ENCODE data around the gene CD80. TPM values are rescaled to one million over a fixed set of nuclear protein-coding genes. Genes with fewer than 3 reads are reported as not detected.
A peak's percentile ranks its signal among the peaks of the same experiment; 100 is the strongest.

The CD80 gene
- total and polyA plus RNA-seq, 4 donors = 0.89 to 8.6 (median 4.2) TPM

- H3K27ac ChIP-seq (ENCODE audit: low read depth in 1 of 2, low read length in 1 of 2) = no peak overlapping the region
Measured at GRCh38 chr3:119602676-119603075, 43.3 kb upstream of the CD80 start.

GRCh38 chr3:119601154-119601553, 41.7 kb upstream of the CD80 start:
- ATAC-seq (ENCODE audit: insufficient read depth, low FRiP score) (no peak), DNase-seq (no peak)
- WGBS, 2 donors = 83% methylated on average over 3 of the region's 3 CpGs
- no peak for TF ChIP-seq CTCF (IDR thresholded peaks at IDR 0.05; ENCODE audit: control extremely low read depth, extremely low read depth)
- Histone ChIP-seq H3K27ac (ENCODE audit: low read depth in 1 of 2, low read length in 1 of 2) (peak overlapping the region in 1 of 2 donors; percentile 55), H3K9ac (ENCODE audit: insufficient read depth in 1 of 2, low read length in 2 of 2) (no peak overlapping the region), H3K27me3 (ENCODE audit: control insufficient read depth in 3 of 3, insufficient read depth in 3 of 3, low read length in 2 of 3) (no peaks in the 10 kb centered on the region), H3K4me1 (ENCODE audit: control insufficient read depth in 5 of 5, insufficient read depth in 5 of 5, low read length in 5 of 5) (peaks cover 2 to 18% (median 4%) of the 10 kb centered on the region in 5 donors), H3K36me3 (ENCODE audit: control insufficient read depth in 4 of 4, insufficient read depth in 4 of 4, low read length in 4 of 4) (no peaks in the 10 kb centered on the region), H3K9me3 (ENCODE audit: control insufficient read depth in 4 of 4, insufficient read depth in 3 of 4, low read length in 3 of 4) (no peaks in the 10 kb centered on the region), H3K4me3 (no peak overlapping the region)

More at GRCh38 chr3:119602676-119603075, 43.3 kb upstream of the CD80 start:
- Histone ChIP-seq H3K9me3 (ENCODE audit: control insufficient read depth in 4 of 4, insufficient read depth in 3 of 4, low read length in 3 of 4) (peaks cover 0 to 3% (median 0%) of the 10 kb centered on the region in 4 donors), H3K4me3 (no peak overlapping the region), H3K36me3 (ENCODE audit: control insufficient read depth in 4 of 4, insufficient read depth in 4 of 4, low read length in 4 of 4) (no peaks in the 10 kb centered on the region), H3K4me1 (ENCODE audit: control insufficient read depth in 5 of 5, insufficient read depth in 5 of 5, low read length in 5 of 5) (peaks cover 0 to 15% (median 3%) of the 10 kb centered on the region in 5 donors), H3K9ac (ENCODE audit: insufficient read depth in 1 of 2, low read length in 2 of 2) (no peak overlapping the region), H3K27me3 (ENCODE audit: control insufficient read depth in 3 of 3, insufficient read depth in 3 of 3, low read length in 2 of 3) (no peaks in the 10 kb centered on the region)
- no peak for ATAC-seq (ENCODE audit: insufficient read depth, low FRiP score)
- no peak for TF ChIP-seq CTCF (IDR thresholded peaks at IDR 0.05; ENCODE audit: control extremely low read depth, extremely low read depth)
- WGBS, 2 donors = 36 to 38% methylated on average over 1 of the region's 1 CpG
- no peak for DNase-seq

- H3K27ac ChIP-seq (ENCODE audit: low read depth in 1 of 2, low read length in 1 of 2) = peak overlapping the region in 1 of 2 donors; percentile 15
- H3K4me3 ChIP-seq = no peak overlapping the region
- DNase-seq = no peak
- WGBS, 2 donors = 49 to 52% methylated on average over 5 of the region's 5 CpGs
- no peaks in the 10 kb centered on the region for H3K27me3 ChIP-seq (ENCODE audit: control insufficient read depth in 3 of 3, insufficient read depth in 3 of 3, low read length in 2 of 3)
- no peaks in the 10 kb centered on the region for H3K36me3 ChIP-seq (ENCODE audit: control insufficient read depth in 4 of 4, insufficient read depth in 4 of 4, low read length in 4 of 4)
- H3K9me3 ChIP-seq (ENCODE audit: control insufficient read depth in 4 of 4, insufficient read depth in 3 of 4, low read length in 3 of 4) = no peaks in the 10 kb centered on the region
- no peak for TF ChIP-seq CTCF (IDR thresholded peaks at IDR 0.05; ENCODE audit: control extremely low read depth, extremely low read depth)
- no peak for ATAC-seq (ENCODE audit: insufficient read depth, low FRiP score)
- no peak overlapping the region for H3K9ac ChIP-seq (ENCODE audit: insufficient read depth in 1 of 2, low read length in 2 of 2)
- peaks cover 2 to 21% (median 4%) of the 10 kb centered on the region in 5 donors for H3K4me1 ChIP-seq (ENCODE audit: control insufficient read depth in 5 of 5, insufficient read depth in 5 of 5, low read length in 5 of 5)
Measured at GRCh38 chr3:119600732-119601131, 41.3 kb upstream of the CD80 start.
